Measurements from ENCODE around the gene CBLN1.

CBLN1 gene

GRCh38 chr16:49284962-49285361, 3.3 kb upstream of the CBLN1 start:
- no peak overlapping the region for H3K4ac ChIP-seq (ENCODE audit: low read length)
- no peak overlapping the region for H3K18ac ChIP-seq (ENCODE audit: low read length)
- H2AK5ac ChIP-seq (ENCODE audit: low read depth, low read length) = no peak overlapping the region
- H2BK120ac ChIP-seq (ENCODE audit: low read depth, low read length) = no peak overlapping the region
- peaks cover 23 to 73% (median 46%) of the 10 kb centered on the region in 3 experiments for H3K27me3 ChIP-seq (ENCODE audit: control insufficient read depth in 3 of 3, insufficient read depth in 3 of 3, low read depth in 1 of 3, low read length in 3 of 3)
- H4K8ac ChIP-seq (ENCODE audit: low read depth, low read length) = no peak overlapping the region
- no peaks in the 10 kb centered on the region for H3K79me1 ChIP-seq (ENCODE audit: low read depth, low read length)
- H3K4me3 ChIP-seq (ENCODE audit: low read length in 2 of 2) = no peak overlapping the region
- no peak overlapping the region for H2BK12ac ChIP-seq (ENCODE audit: low read length)
- no peak overlapping the region for H2AFZ ChIP-seq (ENCODE audit: low read length)
- H3K9ac ChIP-seq (ENCODE audit: low read depth, low read length, poor library complexity) = no peak overlapping the region
- no peak for DNase-seq (ENCODE audit: low spot score)
- no peak overlapping the region for H3K4me2 ChIP-seq (ENCODE audit: insufficient read depth, low read length, poor library complexity, severe bottlenecking)
- H3K4me1 ChIP-seq (ENCODE audit: control insufficient read depth in 2 of 2, insufficient read depth in 1 of 2, low read depth in 1 of 2, low read length in 2 of 2) = peaks cover 6 to 7% of the 10 kb centered on the region in 2 donors
- no peak overlapping the region for H3K14ac ChIP-seq (ENCODE audit: low read length)
- no peak overlapping the region for H3K27ac ChIP-seq (replicated peaks; ENCODE audit: low read length)
- H3K9me3 ChIP-seq (replicated peaks in 1 of 2; ENCODE audit: control insufficient read depth in 2 of 2, insufficient read depth in 1 of 2, low read depth in 1 of 2, low read length in 2 of 2) = no peaks in the 10 kb centered on the region
- H2BK15ac ChIP-seq (ENCODE audit: low read length) = no peak overlapping the region
- H4K91ac ChIP-seq (ENCODE audit: low read depth, low read length, poor library complexity) = no peak overlapping the region
- no peaks in the 10 kb centered on the region for H3K36me3 ChIP-seq (replicated peaks in 1 of 2; ENCODE audit: control insufficient read depth in 2 of 2, insufficient read depth in 2 of 2, low read length in 2 of 2)
- no peak overlapping the region for H3K23ac ChIP-seq (ENCODE audit: low read depth, low read length, poor library complexity)
- no CpG with 5 or more reads among the region's 4 CpGs for WGBS, 2 donors (ENCODE audit: extremely low coverage in 2 of 2, insufficient read length in 2 of 2, insufficient replicate concordance in 1 of 2)
- no peak overlapping the region for H2BK5ac ChIP-seq (ENCODE audit: low read length)

DNA sequence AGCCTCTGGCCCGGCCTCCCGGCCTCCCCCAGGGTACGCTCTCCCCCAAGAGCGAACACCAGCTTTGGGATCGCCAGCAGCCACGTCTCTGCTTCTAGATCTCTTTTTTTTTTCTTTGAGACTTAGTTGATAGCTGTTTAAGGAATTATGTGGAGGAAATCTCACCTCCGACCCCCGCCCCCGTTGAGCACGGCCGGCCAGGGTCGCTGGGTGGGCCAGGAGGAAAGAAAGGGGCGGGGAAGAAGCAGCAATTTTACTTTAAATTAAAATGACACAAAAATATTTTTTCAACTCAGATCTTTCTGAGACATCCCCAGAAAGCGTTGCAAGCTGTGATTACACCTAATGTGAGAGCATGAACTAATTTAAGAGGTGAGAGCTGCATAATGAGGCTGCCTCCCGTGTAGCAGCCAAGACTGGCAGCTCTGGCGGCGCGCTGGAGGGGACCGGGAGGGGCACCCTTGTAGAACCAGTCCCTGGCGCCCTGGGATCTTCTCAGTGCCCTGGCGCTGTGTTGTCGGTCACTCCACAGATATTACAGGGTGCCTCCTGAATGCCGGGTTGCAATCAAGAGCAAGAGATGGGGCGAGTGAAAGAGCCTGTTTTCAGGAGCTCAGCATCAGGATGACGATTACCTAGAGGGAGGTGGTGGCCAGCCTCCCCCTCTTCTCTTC, 1.9 kb upstream of the CBLN1 start:
- Histone ChIP-seq H2BK15ac (ENCODE audit: low read length) (no peak overlapping the region), H3K27me3 (ENCODE audit: control insufficient read depth in 3 of 3, insufficient read depth in 3 of 3, low read depth in 1 of 3, low read length in 3 of 3) (peaks cover 34 to 84% (median 61%) of the 10 kb centered on the region in 3 experiments), H2BK12ac (ENCODE audit: low read length) (no peak overlapping the region), H3K18ac (ENCODE audit: low read length) (no peak overlapping the region), H3K9me3 (replicated peaks in 1 of 2; ENCODE audit: control insufficient read depth in 2 of 2, insufficient read depth in 1 of 2, low read depth in 1 of 2, low read length in 2 of 2) (peaks cover 0 to 2% of the 10 kb centered on the region in 2 donors), H3K14ac (ENCODE audit: low read length) (peak overlapping the region; percentile 87), H3K79me1 (ENCODE audit: low read depth, low read length) (no peaks in the 10 kb centered on the region), H3K27ac (replicated peaks; ENCODE audit: low read length) (no peak overlapping the region), H4K91ac (ENCODE audit: low read depth, low read length, poor library complexity) (no peak overlapping the region), H3K36me3 (replicated peaks in 1 of 2; ENCODE audit: control insufficient read depth in 2 of 2, insufficient read depth in 2 of 2, low read length in 2 of 2) (no peaks in the 10 kb centered on the region), H2BK120ac (ENCODE audit: low read depth, low read length) (no peak overlapping the region), H3K23ac (ENCODE audit: low read depth, low read length, poor library complexity) (no peak overlapping the region), H3K4me2 (ENCODE audit: insufficient read depth, low read length, poor library complexity, severe bottlenecking) (no peak overlapping the region), H2AK5ac (ENCODE audit: low read depth, low read length) (no peak overlapping the region), H4K8ac (ENCODE audit: low read depth, low read length) (no peak overlapping the region), H3K9ac (ENCODE audit: low read depth, low read length, poor library complexity) (no peak overlapping the region), H3K4me3 (ENCODE audit: low read length in 2 of 2) (no peak overlapping the region), H2AFZ (ENCODE audit: low read length) (peak overlapping the region; percentile 99), H3K4me1 (ENCODE audit: control insufficient read depth in 2 of 2, insufficient read depth in 1 of 2, low read depth in 1 of 2, low read length in 2 of 2) (peaks cover 6 to 9% of the 10 kb centered on the region in 2 donors), H2BK5ac (ENCODE audit: low read length) (no peak overlapping the region), H3K4ac (ENCODE audit: low read length) (no peak overlapping the region)
- WGBS, 2 donors (ENCODE audit: extremely low coverage in 2 of 2, insufficient read length in 2 of 2, insufficient replicate concordance in 1 of 2) = no CpG with 5 or more reads among the region's 25 CpGs
- no peak for DNase-seq (ENCODE audit: low spot score)

- Histone ChIP-seq H3K18ac (ENCODE audit: low read length) (no peak overlapping the region), H4K91ac (ENCODE audit: low read depth, low read length, poor library complexity) (no peak overlapping the region), H2BK5ac (ENCODE audit: low read length) (no peak overlapping the region), H2AFZ (ENCODE audit: low read length) (peak overlapping the region; percentile 99), H3K4me1 (ENCODE audit: control insufficient read depth in 2 of 2, insufficient read depth in 1 of 2, low read depth in 1 of 2, low read length in 2 of 2) (peaks cover 6 to 9% of the 10 kb centered on the region in 2 donors), H3K9ac (ENCODE audit: low read depth, low read length, poor library complexity) (no peak overlapping the region), H3K4me3 (ENCODE audit: low read length in 2 of 2) (peak overlapping the region; percentile 57 to 65), H2BK15ac (ENCODE audit: low read length) (no peak overlapping the region), H3K27ac (replicated peaks; ENCODE audit: low read length) (no peak overlapping the region), H3K4ac (ENCODE audit: low read length) (no peak overlapping the region), H3K14ac (ENCODE audit: low read length) (peak overlapping the region; percentile 87), H3K23ac (ENCODE audit: low read depth, low read length, poor library complexity) (peak overlapping the region; percentile 63), H3K79me1 (ENCODE audit: low read depth, low read length) (no peaks in the 10 kb centered on the region), H3K27me3 (ENCODE audit: control insufficient read depth in 3 of 3, insufficient read depth in 3 of 3, low read depth in 1 of 3, low read length in 3 of 3) (peaks cover 41 to 88% (median 68%) of the 10 kb centered on the region in 3 experiments), H3K4me2 (ENCODE audit: insufficient read depth, low read length, poor library complexity, severe bottlenecking) (peak overlapping the region; percentile 79), H2AK5ac (ENCODE audit: low read depth, low read length) (no peak overlapping the region), H2BK120ac (ENCODE audit: low read depth, low read length) (no peak overlapping the region), H2BK12ac (ENCODE audit: low read length) (no peak overlapping the region), H3K36me3 (replicated peaks in 1 of 2; ENCODE audit: control insufficient read depth in 2 of 2, insufficient read depth in 2 of 2, low read length in 2 of 2) (no peaks in the 10 kb centered on the region), H3K9me3 (replicated peaks in 1 of 2; ENCODE audit: control insufficient read depth in 2 of 2, insufficient read depth in 1 of 2, low read depth in 1 of 2, low read length in 2 of 2) (peaks cover 0 to 2% of the 10 kb centered on the region in 2 donors), H4K8ac (ENCODE audit: low read depth, low read length) (no peak overlapping the region)
- DNase-seq (ENCODE audit: low spot score) = no peak
- no CpG with 5 or more reads among the region's 49 CpGs for WGBS, 2 donors (ENCODE audit: extremely low coverage in 2 of 2, insufficient read length in 2 of 2, insufficient replicate concordance in 1 of 2)
Measured at GRCh38 chr16:49282690-49283375, 1.2 kb upstream of the CBLN1 start.

All from neuronal stem cell (in vitro differentiated cells).